ENCODE data around the gene ARHGAP15. TPM values are rescaled to one million over a fixed set of nuclear protein-coding genes. Genes with fewer than 3 reads are reported as not detected.

Gene ARHGAP15
- polyA plus RNA-seq, 3 donors, result 3.0 to 3.3 (median 3.2) TPM

DNA sequence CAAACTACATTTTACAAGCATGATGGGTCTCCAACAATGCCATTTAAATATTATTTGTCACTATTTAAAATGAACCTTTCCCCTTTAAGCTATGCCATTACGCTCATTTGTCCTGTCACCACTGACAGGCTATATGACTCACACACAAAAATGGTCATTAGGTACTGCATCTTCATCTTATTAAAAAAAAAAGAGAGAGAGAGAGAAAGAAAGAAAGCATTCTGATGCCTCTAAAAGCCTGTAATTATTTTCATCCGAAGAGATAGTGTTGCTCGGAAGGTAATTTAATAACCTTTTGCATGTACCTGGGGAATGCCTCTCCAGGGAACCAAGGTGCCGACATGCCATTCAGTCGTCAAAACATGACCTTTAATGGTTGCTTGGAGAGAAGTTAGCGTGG is 226.7 kb downstream of the ARHGAP15 start:
- no peak for DNase-seq (ENCODE audit: extremely low read depth in 1 of 11, low read depth in 9 of 11, low spot score in 4 of 11)

DNA sequence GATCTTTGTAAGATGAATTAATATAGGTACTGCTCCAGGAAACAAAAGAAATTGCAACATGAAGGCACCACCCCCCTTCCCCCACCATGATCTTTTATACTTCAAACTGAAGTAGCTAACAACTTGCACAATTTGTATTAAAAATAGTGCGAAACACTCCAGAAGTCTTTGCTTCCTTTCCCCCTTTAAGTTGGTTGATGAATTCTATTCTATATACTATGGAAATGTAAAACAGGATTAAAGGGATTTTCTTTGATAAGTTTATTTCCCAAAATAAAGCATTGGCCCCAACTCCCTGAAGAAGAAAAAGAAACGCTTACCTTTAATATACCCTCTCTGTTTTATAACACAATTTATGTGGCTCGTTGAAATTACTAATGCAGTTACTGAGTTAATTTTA is 227.1 kb downstream of the ARHGAP15 start:
- no peak for DNase-seq (ENCODE audit: extremely low read depth in 1 of 11, low read depth in 9 of 11, low spot score in 4 of 11)

DNA sequence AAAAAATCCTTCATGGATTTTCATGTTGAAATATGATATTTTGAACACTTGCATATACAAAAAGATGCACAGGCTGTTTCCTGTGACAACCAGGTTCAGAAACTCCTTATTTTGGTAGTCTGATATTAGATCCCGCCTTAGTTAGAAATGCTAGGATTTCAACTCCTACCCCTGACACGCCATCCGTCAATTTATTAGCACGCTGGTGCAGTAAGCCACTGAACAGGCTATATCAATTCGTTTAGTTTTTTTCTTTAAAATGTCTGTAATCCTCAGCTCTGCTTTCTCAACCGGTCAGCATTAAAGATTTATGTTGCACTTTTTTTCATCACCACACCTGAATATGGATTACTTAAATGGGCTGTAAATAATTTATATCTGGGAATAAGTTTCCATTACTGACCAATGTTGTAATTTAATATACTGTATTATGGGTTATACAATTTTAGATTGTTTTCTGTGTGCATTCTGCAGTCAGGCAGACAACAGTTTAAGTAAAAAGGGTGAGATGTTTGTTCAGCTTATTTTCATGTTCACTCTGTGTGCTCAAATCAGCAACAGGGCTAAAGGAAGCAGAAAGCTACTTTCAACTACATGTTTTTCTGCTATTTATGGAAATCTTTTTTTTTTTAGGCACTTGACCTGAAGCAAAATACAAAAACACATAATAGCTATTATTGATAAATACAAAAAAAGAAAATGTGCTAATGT is 227.7 kb downstream of the ARHGAP15 start:
- DNase-seq (ENCODE audit: extremely low read depth in 1 of 11, low read depth in 9 of 11, low spot score in 4 of 11), result no peak

DNA sequence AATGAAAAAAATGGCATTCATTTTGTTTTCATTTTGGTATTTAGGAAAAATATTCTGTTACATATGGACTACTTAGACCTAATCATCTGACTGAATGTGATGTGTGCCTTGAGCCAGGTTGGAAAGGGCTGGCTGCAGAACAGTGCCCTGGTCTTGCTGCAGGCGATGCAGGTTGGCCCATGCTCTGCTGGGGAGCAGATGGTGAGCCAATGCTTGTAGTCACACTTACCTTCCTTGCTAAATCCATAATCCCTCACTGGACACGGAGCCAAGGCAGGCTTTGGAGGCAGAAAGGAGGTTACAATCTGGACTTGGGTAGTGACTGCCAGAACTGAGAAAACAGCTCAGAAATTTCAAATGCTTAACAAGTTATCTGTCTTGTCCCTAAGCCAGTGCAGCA is 228.7 kb downstream of the ARHGAP15 start:
- no peak for DNase-seq (ENCODE audit: extremely low read depth in 1 of 11, low read depth in 9 of 11, low spot score in 4 of 11)

DNA sequence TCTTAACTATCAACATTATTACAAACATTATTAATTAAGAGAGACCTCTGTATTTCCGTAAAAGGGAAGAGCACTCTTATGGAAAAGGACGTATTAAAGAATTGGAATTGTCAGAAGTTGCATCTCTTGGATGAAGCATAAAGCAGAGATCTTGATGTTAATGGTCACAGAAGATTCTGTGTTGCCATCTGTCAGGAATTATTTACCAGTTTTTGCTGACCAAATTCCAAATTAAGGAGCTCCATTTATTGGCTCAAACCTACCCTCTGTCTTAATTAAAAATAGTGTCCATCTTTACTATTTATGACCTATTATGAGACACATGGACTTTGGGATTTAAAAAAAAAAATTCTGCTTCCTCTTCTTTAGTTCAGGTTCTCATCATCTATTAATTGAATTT is 232.1 kb downstream of the ARHGAP15 start:
- no peak for DNase-seq (ENCODE audit: extremely low read depth in 1 of 11, low read depth in 9 of 11, low spot score in 4 of 11)

DNA sequence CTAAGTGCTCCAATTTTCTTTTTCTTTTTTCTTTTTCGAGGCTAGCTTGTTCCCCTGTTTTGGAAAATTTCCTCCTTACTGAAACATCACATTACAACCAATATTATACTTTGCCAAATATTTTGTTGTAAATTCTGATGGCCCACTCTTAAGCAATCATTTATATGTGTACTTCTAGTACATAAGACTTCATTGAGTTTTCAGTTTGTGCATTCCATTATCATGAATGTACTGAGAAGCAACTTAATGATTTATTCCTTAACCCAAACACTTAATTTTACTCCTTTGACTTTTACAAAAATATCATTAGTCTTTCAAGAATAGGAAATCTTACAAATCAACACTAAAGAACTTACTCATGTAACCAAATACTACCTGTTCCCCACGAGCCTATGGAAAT is 242.4 kb downstream of the ARHGAP15 start:
- DNase-seq (ENCODE audit: extremely low read depth in 1 of 11, low read depth in 9 of 11, low spot score in 4 of 11), result no peak

DNA sequence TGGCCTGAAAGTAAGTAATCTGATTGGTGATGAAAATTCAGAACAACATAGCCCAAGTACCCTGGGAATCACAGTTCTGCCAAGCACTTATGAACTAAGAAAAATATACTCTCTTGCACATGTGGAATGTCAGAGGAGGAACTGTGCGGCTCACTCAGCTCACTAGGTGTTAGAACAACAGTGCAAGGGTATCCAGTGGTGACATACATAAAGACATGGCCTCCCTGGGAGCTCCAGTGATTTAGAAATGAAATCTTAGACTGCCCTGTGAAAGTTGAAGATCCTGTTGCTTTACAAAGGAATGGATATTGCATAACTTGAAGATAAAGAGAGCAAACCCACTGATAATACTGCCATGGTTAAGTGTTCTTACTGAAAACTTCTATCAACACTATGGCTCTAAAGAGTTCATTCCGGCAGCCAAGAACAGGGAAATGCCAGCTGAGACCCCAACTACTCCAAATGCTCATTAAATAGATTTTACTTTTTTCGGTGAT is 246.2 kb downstream of the ARHGAP15 start:
- DNase-seq (ENCODE audit: extremely low read depth in 1 of 11, low read depth in 9 of 11, low spot score in 4 of 11), result no peak

DNA sequence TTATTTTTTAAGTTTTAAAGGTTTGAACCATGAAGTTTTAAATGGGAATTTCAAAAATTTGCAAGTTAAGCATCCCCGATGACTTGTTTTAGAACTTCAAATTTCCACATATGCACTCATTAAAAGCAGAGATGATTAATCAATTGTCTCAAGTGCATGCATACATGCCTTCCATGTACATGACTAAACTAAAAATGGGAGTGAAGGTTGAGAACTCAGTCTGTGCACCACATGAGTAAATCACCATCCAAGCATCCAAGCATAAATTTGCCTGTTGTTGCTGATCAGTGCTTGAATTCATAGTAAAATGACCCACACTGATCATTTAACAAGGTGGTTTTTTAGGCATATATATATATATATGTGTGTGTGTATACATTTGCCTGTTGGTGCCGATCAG is 249.8 kb downstream of the ARHGAP15 start:
- no peak for DNase-seq (ENCODE audit: extremely low read depth in 1 of 11, low read depth in 9 of 11, low spot score in 4 of 11)

DNA sequence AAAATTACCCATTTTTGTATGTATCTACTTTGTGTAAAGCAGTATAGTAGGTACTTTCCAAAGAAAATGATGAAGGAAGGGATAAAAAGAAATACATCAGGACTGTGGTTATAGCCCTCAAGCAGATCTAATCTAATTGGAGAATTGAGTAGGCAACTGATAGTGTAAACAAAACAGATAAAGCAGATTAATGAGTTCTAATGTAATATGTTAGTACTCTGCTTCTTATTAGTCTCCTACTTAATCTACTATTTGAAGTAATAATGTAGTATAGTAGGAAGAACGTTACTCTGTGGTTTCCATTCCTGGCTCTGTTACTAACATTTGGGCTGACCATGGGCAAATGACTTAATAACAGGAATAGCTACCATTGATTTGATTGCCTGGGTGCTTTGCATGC is 250.7 kb downstream of the ARHGAP15 start:
- DNase-seq (ENCODE audit: extremely low read depth in 1 of 11, low read depth in 9 of 11, low spot score in 4 of 11), result no peak

DNA sequence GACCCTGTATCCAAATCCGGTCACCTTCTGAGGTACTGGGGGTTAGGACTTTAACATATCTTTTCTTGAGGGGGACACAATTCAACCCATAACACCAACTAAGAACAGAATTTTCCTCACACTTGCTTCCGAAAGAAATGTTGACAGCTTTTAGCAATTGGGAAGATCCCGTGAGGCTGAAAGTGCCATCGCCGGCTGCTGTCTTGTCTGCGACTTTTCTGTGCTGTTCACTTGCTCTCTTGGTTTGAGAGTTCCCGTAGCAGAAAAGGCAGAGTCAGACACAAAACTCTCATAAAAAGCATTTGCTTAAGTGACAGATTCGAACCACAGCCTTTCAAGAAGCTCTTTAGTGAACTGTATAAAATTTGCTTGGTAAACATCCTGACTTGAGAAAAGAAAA is 253.4 kb downstream of the ARHGAP15 start:
- DNase-seq (ENCODE audit: extremely low read depth in 1 of 11, low read depth in 9 of 11, low spot score in 4 of 11), result no peak

DNA sequence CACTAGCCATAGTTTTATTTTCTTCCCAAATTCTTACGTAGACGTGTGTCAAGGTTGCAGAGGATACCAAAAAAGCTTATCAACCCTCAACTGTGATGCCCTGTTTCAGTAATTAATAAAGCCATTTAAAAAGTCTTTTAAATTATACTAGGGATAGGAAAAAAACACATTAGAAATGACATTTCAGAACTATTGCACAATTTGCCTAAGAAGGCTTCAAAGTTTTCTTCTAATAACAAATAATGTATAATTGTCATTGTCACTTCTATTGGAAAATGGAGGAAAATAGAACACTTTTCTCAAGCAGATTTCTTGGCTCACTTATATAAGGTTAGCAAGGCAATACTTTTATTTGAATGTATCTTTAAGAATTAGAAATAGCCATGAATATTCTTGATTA is 253.8 kb downstream of the ARHGAP15 start:
- DNase-seq (ENCODE audit: extremely low read depth in 1 of 11, low read depth in 9 of 11, low spot score in 4 of 11), result no peak

DNA sequence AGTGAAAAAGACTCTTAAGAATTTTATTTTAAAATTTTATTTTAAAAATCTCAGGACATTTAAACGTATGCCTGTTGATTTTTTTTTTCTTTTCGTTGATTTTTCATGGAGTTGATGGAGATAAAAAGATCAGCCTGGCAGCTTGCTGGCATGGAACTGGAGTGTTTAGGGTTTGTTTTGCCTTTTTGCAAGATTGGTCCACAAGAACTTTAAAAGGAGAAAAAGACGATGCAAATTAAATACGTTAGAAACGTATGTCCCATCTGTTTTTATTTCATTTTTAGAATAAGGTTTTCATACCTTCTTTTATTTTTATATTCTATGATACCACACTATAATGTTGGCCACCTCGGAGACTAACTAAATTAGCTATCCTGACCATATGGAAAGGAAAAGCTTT is 254.9 kb downstream of the ARHGAP15 start:
- DNase-seq (ENCODE audit: extremely low read depth in 1 of 11, low read depth in 9 of 11, low spot score in 4 of 11), result no peak

DNA sequence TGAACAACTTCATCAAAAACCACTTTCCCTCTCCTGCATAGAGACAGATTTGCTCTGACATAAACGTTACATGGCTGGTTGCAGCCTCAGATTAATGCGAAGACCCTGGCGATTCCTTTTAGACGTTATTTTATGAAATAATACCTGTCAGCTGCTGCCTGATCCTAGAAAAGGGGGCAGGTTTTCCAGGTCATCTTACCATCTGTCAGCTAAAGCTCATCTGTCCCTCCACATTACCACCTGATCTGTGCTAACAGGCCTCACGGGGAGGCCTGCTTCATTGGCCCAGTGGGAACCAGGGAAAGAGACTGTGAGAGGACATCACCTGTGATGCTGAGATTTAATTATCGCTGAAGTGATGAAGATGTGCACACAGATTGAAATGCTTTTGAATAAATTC is 261.0 kb downstream of the ARHGAP15 start:
- no peak for DNase-seq (ENCODE audit: extremely low read depth in 1 of 11, low read depth in 9 of 11, low spot score in 4 of 11)

DNA sequence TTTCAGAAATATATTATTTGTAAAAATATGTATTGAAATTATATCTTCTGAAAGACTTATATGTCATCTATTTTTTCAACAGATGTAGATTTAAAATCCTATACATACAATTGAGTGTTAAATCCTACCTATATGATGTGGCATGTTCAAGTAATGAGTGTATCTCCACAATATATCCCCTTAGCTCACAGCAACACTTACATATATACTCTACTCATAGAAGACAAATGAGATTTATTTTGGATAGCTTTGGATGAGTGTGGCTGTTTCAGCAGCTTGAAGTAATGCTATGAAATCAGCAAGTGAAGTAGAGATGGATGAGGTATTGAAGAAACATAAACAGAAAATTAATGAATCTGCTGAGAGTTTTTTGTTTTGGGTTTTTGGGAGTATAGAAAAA is 263.1 kb downstream of the ARHGAP15 start:
- no peak for DNase-seq (ENCODE audit: extremely low read depth in 1 of 11, low read depth in 9 of 11, low spot score in 4 of 11)

DNA sequence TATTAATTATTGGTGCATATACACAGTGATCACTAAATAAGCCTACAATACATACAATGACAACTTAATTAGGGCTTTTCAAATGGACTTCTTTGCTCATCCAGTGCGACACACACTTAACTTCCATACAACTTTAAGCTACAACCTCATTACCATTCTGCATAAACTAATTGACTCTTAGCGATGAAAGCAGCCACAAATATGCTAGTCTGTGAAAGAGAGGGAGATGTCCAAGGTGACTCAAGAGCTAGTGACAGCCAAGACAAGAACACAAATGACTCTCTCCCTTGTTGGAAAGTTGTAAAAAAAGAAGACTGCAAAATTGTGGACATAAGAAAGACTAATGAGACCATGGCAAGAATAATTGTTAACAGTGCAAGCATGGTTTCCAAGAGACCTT is 264.8 kb downstream of the ARHGAP15 start:
- no peak for DNase-seq (ENCODE audit: extremely low read depth in 1 of 11, low read depth in 9 of 11, low spot score in 4 of 11)

DNA sequence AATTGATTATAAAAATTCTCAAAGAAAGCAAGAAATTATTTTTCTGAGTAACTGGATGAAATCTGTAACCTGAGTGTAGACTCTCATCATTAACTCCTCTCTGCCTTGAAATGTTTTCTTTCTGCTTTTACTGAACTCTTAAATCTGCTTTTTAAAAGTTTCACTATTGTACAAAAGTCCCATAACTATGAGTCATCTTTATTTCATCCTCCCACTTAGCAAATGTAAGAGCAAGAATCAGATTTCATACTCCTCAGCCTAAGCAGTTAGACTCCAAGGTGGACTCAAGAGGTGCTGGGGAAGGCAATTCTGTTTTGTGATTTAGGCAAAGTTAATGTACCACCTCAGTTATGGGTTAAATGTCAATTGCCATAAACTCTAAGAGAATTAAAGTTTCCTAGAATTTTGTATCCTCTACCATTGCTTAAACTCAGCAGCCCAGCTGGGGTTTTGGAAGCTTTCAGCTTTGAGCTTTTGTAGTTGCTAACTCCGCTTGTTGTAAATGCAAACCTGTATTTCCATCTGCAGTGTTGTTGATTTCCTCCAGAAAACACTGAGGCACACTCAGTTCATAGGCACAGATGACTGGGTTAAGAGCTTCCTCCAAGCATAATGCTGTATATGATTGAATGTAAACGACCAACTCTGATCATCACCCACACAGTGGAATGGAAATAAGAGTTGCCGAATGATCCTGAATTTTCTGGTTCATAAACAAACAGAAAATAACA is 268.8 kb downstream of the ARHGAP15 start:
- no peak for DNase-seq (ENCODE audit: extremely low read depth in 1 of 11, low read depth in 9 of 11, low spot score in 4 of 11)

DNA sequence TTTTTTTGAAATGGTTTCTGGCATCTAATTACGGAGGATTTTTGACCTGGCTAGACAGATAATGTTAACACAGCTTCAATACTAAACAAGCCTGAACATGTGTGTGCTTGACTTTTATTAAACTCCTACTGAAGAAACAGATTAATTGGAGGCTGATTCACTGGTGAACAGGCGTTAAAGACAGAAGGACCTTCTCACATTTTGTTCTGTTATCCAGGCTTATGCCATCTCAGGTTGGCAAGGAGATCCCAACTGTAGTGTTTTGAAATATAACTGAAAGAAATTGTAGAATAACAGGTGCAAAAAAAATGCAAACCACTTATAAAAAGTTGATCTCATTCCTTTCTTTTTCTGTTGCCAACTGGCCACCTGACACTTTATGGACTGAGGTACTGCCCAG is 269.6 kb downstream of the ARHGAP15 start:
- no peak for DNase-seq (ENCODE audit: extremely low read depth in 1 of 11, low read depth in 9 of 11, low spot score in 4 of 11)

DNA sequence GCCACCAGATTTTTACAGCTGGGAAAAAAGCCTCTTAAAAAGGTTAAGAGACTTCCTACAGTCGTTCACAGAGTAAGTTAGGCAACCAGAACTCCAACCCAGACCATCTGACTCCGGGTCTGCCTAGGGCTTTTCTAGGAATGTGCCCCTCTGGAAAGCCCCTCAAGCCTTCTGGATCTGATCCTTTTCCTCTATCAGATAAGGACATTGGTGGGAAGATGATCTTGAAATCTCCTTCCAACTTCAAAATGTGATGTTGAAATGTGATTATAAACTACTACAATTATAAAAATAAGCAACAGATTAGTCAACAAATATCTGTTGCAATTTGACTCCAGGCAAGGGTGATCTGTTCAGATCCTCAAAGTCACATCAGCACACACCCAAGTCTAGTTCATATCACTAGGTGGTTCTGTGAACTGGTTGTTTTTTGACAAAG is 270.4 kb downstream of the ARHGAP15 start:
- DNase-seq (ENCODE audit: extremely low read depth in 1 of 11, low read depth in 9 of 11, low spot score in 4 of 11), result no peak

DNA sequence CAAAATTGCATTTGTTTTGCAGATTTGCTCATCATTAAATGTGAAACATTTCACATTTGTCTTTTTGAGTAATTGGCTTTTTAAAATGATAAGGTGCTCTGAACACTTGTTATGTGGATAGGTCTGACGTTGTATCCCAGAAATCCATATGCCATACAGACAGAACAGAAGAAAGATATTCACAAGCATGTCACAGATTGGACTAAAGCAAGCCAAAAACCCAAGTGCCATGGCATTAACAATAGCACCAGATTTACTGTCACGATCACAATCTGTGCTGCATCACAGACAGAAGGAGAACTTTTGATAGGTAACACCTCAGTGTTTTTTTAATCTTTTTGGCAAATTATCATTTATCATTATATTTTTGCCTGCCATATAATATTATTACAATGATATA is 272.6 kb downstream of the ARHGAP15 start:
- DNase-seq (ENCODE audit: extremely low read depth in 1 of 11, low read depth in 9 of 11, low spot score in 4 of 11), result no peak

DNA sequence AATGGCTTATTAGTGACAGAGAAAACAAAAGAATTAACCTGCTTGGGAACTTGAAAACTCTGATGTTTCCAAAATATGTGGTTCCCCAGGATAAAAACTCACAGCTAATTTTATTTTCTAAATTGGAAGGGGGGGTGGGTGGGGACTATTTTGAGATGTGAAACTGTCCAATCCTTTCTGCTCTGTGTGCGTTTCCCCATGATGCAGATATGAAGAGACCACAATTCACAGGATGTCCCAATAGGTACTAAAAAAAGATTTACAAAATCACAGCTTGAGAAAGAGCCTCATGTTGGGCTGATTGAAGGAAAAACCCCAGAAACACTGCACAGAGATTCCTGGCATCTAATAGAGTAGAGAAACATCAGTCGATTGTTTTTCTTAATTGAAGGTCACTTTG is 273.2 kb downstream of the ARHGAP15 start:
- no peak for DNase-seq (ENCODE audit: extremely low read depth in 1 of 11, low read depth in 9 of 11, low spot score in 4 of 11)

All from renal cortex interstitium (tissue), 11 donors.